DMS153 (cell line): Measurements from ENCODE around the gene VPS26B.
"Not testable (repeated sequence)": the region's sequence is repeated elsewhere in the genome, so short reads cannot be mapped to it uniquely, and the experiment has no call there.

Experiments used
- DNase-seq: peaks from one replicate; lab custom pipeline; 2025; lab: John Stamatoyannopoulos, UW

VPS26B gene

DNA sequence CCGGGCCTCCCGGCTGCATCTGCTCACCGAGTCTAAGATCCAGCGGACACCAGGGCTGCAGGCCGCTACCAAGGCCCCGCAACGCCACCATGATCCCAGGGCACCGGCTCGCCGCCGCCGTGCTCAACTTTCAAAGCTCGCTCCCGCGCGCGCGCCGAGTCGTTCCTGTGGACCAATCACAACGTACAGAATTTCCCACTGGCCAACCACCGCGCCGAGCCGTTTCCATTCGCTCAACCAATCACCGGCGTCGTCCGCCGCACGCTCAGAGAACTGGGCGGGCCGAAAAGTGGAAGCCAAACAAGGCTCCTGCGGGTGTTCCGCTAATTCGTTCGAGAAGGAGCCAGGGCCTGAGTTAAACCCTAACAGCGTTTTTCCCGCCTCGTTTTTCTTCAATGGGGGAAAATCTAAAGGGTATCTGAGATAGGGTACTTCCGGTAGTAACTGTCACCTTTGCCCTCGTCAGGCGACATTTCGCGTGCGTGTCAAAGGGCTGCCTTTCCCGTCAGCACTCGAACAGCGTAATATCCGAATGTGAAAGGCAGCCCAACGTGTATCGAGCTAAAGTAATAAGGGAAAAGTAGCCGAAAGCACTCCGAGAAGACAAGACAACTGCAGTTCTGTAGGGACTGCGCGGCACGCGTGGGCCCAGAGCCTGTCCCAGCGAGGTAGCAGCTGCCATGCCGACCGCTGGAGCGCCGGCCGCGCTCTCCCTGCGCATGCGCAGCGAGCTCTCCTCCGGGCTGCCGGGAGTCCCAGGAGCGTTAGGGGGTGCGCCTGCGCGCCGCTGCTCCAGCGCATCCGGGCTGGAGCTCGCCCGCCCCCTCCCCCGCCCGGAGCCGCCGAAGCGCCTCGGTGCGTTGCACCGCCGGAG is at the start of gene VPS26B, which contains the start of gene NCAPD3:
VPS26B (plus strand) TSS at position 836 of the 874 bp plus-strand sequence. CDS start 452 bp downstream, outside the sequence.
NCAPD3 (minus strand) TSS at position 132 of the 874 bp plus-strand sequence; CDS start at position 91, 41 bp downstream.
- peak; percentile 86 for DNase-seq

DNA sequence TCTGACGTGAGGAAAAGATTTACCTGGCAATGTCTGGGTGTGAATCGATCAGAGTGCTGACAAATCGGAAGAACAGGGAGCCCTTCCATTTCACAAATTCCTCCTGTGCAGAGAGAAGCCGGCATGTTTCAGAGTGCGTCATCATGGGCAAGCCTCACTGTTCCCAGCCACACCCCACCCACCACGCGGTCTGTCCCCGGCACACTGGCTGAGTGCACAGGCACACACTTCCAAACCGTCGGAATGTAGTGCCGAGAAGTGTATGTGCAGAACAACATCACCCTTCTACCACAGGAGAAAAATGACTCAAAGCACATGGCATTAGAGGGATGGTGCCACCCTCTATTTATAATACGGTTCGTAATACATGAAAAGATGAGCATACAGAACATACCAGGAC is 48.2 kb upstream of the VPS26B start:
- no peak for DNase-seq

DNA sequence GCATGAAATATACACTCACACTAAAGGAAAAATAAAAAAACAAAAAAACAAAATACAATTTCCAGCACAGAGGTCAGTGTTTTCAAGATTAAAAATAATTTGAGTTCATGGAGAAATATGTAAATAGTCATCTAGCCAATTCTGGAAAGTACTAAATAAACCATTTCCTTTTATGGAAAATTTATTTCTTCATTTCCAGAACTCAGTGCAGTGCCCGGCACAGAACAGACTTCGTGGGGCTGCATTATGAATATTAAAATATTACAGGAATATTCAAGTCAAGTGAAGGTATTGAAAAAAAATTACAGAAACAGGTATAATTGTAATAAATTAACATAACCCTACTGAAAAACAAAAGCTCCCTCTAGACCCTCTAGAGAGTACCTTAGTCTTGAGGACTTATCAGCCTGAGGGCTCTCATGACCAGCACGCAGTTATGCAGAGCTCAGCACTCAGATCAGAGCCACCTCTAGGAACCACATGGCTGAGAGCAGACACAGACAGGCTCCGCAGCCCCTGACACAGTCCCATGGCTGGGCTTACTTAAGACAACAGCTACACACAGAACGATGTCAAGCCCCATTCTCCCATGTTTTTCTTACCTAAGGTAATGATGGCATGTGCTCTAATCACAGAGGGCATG is 46.3 kb upstream of the VPS26B start:
- no peak for DNase-seq

DNA sequence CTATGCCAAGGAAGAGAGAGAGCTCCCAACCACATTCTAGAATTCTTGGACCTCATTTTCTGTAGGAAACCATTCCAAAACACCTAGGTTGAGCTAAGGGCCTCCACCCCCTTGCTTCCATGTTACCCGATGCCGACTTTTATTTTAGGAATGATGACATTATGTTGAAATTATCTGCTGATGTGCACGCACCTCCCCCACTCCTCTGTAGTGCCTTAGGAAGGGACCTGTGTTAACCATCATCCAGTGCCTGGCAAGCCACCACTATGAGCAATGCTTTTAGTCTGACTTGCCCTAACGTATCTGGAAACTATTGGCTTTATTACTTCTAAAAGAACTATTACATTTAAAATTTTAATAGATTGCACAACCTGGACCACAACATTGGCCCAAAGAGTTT is 42.8 kb upstream of the VPS26B start:
- DNase-seq = no peak

DNA sequence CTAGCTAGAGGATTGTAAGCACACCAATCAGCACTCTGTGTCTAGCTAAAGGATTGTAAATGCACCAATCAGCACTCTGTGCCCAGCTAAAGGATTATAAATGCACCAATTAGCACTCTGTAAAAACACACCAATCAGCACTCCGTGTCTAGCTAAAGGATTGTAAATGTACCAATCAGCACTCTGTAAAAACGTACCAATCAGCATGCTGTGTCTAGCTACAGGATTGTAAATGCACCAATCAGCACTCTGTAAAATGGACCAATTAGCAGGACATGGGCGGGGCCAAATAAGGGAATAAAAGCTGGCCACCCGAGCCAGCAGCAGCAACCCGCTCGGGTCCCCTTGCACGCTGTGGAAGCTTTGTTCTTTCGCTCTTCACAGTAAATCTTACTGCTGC is 36.4 kb upstream of the VPS26B start:
- DNase-seq = not testable (repeated sequence)

DNA sequence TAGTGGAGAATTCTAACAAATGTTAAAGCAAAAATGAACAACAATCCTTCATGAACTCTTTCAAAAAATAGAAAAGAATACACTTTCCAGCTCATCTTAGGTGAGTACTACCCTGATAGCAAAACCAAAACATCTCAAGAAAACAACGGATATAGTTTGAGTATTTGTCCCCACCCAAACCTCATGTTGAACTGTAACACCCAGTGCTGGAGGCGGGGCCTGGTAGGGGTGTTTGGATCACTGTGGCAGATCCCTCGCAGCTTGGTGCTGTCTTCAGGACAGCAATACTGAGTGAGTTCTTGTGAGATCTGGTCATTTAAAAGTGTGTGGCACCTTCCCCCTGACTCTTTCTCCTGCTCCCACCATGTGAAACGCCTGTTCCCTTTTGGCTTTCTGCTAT is 27.7 kb upstream of the VPS26B start:
- DNase-seq = no peak

DNA sequence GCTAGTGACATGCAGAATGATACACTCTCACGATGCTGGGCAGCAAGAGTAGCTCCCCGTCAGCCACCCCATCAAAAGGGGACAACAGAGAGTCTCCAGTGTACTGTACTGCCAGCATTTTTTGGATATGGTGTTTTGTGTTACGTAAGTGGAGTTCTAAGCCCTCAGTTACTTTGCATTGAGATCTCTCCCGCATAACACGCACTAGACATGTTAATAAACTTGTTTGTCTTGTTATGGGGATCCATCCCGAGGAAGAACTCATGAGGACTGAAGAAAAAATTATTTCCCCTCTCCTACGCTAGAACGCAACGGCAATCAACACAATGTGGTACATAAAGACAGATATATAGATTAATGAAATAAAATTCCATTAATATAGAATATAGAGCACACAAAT is 24.9 kb upstream of the VPS26B start:
- no peak for DNase-seq

DNA sequence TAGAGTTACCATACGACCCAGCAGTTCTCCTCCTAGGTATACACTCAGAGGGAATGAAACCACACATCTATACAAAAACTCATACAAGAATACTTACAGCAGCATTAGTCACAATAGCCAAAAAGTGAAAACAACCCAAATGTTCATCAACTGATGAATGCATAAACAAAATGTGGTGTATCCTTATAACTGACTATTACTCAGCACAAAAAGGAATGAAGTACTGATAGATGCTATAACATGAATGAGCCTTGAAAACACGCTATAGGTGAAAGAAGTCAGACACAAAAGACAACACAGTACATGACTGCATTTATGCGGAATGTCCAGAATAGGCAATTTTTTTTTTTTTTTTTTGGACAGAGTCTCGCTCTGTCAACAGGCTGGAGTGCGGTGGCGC is 23.8 kb upstream of the VPS26B start:
- DNase-seq = no peak

DNA sequence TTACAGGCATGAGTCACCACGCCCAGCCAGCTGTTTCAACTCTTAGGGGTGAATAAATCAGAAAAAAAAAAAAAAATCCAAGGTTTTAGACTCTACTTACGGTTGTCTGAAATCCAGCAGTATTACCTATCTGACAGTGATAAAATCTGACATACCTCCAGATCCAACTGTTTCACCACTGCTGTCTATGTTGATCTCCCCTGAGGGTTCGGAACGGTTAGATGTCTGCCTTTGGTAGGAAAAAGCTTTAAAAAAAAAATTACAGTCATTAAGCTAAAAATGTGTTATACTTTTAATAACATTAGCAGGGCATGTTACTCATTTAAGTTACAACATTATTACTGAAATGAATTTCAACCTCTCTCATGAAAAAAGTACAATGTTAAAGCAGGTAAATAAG is 21.8 kb upstream of the VPS26B start:
- DNase-seq = no peak

DNA sequence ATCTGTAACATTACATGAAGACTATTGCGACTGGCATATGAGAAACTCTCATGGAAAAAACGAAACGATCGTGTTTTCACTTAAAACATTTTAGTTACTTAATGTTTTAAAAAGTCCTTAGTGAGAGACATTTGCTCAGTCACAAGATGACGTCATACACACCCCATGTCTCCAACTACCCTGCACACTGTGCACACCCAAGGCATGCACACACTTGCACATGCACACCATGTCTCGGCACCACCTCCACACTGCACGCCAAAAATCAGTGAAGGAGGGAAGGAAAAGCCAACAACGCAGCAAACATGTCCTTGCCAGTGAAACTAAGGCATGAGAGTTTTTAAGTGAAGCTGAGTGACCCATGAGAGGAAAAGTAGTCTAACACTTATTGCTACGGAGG is 18.7 kb upstream of the VPS26B start:
- DNase-seq = no peak

DNA sequence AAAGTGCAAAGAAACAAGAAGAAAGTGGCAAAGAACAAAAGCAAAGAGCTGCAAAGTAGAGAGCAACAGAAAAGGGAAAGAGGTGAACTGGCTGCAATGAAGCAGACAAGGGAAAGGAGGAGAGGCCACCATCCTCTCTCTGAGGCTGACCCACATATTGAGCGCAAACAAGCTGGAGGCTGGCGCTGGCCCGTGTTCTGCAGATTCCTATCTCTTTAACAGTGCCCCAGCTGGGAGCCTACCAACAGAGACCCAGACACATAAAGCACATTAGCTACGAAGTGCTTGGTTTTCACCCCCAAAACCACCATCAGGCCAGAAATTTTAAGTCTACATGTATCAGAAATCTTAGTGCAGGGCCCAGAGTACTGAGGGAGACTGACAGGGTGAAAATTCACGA is 18.3 kb upstream of the VPS26B start:
- no peak for DNase-seq

DNA sequence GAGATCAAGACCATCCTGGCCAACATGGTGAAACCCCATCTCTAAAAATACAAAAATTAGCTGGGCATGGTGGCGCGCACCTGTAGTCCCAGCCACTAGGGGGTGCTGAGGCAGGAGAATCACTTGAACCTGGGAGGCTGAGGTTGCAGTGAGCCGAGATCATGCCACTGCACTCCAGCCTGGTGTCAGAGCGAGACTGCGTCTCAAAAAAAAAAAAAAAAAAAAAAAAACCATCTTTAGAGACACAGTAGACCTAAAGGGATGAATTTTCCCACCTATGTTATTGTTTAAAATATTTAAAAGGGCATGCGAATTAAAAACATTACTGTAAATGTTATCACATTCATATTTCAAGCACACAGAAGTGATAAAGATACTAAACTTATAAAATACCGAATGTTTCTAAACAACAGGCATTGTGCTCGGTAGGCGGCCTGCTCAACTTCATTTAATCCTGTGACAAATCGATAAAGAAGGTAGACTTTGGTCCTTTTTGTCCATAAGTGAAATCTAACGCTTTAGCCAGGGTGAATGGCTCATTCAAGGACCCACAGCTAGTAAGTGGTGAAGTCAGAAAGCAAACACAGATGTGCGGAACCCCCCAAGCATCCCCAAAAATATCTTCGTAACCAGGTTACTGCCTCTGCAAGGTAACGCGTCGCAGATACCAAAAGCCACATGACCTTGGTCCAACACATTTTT is 16.8 kb upstream of the VPS26B start:
- no peak for DNase-seq

DNA sequence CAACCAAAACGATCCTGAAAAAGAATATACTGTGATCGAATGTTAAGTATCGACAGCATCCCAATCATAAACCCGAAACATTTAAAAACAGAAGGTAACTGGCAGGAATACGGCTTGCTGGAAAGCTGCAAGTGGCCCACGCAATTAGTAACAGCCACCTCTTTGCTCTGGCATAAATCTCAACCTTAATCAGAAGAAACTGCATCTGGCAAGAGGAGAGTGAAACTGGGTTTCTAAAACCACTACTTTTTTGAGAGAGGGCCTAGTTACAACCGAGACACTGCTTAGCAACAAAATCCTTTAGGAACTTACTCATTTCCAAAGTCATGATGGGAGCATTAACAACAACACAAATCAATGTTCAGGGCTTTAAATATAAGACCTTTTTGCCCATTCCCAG is 8.6 kb upstream of the VPS26B start:
- DNase-seq = no peak

DNA sequence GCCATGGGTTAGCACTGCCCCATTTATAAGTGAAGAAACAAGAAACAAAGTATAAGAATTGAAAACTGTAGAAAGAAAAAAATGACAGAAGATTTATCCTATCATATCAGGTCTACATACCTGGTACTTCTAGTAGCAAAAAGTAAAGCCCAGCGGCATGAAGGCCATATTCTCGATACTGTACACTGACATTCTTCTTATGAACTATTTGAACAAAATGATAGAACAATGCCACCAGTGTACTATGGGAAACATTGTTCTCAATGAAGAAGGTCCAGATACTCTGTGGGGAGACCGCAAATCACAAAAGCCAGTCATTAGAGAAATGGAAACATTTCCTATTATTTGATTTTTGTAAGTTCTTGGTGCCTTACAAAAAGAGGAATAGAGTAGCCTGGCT is 7.7 kb upstream of the VPS26B start:
- DNase-seq = no peak

DNA sequence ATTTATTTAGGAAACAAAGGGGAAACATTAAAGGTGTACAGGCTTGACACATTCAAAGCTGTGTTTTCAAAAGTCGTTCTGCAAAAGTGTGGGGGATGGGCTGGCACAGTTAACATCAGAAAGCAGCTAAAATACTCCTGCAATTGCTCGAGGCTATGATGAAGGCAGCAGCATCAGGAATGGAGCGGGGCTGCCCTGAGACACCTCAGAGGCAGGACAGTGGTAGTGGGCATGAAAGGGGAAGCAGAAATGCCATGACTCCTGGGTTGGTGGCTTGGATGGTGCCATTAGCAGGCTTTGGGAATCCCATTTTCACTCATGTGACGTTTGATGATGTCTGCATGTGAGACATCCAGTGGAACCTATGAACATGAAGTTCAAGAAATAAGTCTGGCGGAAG is 1.4 kb upstream of the VPS26B start:
- DNase-seq = no peak

DNA sequence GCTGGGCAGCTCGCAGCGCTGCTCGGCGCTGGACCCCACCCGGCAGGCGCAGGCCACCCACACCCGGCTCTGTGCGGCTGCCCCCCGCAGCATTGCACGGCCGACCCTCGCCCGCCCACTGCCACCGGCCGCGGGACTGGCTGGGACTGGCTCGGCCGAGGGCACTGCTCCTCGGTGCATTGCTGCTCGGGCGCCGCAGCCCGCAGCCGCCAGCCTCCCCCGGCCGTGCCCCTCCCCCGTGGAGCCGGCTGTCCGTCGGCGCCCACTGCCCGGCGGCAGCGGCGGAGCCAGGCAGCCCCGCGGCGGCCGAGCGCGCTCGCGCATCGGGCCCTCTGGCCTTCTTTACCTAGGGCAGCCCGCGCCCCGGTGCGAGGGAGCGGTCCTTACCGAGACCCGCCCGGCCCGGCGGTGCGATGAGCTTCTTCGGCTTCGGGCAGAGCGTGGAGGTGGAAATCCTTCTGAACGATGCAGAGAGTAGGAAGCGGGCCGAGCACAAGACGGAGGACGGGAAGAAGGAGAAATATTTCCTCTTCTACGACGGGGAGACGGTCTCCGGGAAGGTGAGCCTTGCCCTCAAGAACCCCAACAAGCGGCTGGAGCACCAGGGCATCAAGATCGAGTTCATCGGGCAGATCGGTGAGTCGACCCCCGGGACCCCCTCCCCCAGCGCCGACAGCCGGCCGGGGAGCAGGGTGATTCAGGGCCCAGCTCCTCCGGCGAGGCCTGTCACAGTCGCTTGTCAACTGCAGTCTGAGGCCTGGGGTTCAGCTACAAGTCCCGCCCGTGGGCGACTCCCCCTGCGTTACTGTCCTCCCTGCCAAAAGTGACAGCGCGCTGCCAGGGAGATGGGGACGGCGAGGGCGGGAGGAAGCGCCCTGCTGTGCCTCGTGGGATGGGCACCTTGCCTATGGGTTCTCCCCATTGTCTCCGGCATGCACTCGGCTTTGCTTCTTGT is 516 bp downstream of the VPS26B start:
- peak; percentile 9 for DNase-seq

DNA sequence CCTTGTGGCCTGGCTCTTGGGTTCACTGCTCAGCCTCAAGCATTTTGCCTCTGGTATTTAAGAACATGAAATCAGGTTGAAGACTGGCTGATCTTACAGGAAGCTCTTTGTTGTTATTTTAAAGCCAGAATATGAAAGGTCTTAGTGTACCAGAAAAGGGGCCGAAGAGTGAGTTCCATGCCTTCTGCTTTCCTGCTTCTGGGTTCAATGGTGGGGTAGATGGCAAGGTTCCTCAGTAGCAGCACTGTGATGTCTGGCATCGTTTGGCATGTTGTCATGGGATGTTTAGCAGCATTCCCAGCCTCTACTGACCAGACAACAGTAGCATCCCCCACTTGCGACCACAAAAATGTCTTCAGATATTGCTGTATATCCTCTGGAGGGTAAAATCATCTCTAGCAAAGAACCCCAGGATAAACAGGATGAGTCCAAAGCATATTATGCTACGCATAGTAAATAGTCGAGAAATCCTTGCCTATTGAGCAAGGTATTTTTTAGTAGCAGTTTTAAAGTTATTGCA is 2.4 kb downstream of the VPS26B start:
- DNase-seq = no peak

DNA sequence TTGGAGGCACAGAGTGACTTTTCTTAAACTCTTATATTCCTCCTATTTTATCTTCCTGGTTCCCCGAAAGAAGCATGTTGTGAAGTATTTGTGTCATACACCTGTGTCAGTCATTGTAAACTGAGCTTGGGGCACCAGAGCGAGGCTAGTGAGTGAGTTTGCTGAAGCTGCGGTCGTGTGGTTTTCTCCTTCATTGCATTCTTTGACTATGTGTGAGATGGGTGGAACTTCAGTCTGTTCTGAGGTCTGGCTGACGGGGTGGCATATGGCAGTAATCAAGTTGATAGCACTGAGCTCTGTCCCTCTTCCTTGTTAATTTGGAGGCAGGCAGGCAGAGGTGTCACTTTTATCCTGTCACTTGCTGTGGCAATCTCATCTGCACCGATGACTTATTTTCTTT is 4.2 kb downstream of the VPS26B start:
- no peak for DNase-seq

DNA sequence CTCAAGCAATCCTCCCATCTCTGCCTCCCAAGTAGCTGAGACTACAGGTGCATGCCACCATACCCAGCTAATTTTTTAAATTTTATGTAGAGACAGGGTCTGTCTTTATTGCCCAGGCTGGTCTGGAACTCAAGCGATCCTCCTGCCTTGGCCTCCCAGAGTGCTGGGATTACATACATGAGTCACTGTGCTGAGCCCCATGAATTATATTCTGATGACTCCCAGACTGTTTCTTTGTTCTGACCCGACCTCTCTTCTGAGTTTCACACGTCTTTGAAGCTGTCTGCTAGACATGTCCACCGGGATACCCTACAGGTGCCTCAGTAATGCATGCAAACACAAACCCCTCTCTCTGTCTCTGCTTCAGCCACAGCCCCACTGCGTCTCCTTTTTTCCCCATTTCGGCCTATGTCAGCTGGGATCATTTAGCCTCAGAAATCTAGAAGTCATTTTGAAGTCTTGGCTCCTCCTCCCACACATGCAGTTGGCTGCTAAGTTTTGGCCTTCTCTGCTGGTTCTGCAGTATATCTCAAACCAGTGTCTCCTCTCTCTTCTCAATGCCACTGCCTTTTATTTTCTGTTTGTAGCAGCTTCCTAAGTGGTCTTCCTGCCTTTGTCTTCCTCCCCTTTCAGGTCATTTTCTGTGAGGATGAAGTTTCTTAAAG is 4.8 kb downstream of the VPS26B start:
- DNase-seq = no peak

DNA sequence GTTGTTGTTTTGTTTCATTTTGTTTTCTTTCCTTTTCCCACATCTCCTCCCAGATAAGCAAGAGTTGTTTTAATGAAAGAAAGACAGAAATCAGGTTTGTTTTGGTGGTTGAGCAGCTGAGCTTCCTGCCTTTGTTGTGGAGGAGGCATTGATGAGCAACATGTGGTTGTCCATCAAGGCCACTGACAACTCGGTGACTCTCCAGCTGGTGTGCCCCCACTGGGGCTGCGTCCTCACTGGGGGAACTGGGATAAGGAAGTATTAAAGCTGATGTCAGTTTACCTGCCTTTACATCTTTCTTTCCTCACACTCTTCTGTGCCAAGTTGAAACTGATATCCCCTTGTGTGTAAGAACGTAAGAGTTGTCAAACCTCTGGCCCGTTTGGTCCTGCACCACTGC is 5.9 kb downstream of the VPS26B start:
- no peak for DNase-seq
